Astrocyte of the spinal cord (primary cell): Measurements from ENCODE around the gene LLGL1.

Experiments used
- DNase-seq: peaks from one replicate; pipeline ENCODE4 v3.0.0; 2011; ENCODE audit warnings: low read depth, low spot score
- H3K4me3 ChIP-seq: 2 replicates; pipeline ENCODE4 v1.5.1; 2011; ENCODE audit warnings: low read depth, mild to moderate bottlenecking, low read length, moderate library complexity
- in situ Hi-C: cut with HindIII; loops from 2 replicates; pipeline ENCODE4 v1.10.0; 2017; ENCODE audit warnings: low sequenced_read_pairs
- TF ChIP-seq, protein P1 (sequence below): IDR thresholded peaks from 2 replicates; pipeline ENCODE4 v1.5.1; 2012; ENCODE audit warnings: low read depth, mild to moderate bottlenecking, low read length, inconsistent platforms

The LLGL1 gene

DNA sequence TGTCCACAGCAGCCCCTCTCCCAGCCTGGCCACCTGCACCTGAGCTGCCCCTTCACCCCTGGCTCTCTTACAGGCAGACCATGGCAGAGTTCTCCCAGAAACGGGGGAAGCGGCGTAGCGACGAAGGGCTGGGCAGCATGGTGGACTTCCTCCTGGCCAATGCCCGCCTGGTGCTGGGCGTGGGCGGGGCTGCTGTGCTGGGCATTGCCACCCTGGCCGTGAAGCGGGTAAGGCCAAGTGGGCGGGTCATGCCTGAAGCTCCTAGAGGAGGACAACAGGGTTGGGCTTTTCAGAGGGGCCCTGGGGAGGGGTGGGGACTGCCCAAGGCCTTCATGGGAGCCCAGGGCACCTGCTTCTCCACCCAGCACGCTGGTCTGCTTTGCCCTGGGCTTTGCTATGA is 37.2 kb downstream of the LLGL1 start:
- no peak overlapping the region for H3K4me3 ChIP-seq
- DNase-seq, result no peak
- TF ChIP-seq, protein P1, sequence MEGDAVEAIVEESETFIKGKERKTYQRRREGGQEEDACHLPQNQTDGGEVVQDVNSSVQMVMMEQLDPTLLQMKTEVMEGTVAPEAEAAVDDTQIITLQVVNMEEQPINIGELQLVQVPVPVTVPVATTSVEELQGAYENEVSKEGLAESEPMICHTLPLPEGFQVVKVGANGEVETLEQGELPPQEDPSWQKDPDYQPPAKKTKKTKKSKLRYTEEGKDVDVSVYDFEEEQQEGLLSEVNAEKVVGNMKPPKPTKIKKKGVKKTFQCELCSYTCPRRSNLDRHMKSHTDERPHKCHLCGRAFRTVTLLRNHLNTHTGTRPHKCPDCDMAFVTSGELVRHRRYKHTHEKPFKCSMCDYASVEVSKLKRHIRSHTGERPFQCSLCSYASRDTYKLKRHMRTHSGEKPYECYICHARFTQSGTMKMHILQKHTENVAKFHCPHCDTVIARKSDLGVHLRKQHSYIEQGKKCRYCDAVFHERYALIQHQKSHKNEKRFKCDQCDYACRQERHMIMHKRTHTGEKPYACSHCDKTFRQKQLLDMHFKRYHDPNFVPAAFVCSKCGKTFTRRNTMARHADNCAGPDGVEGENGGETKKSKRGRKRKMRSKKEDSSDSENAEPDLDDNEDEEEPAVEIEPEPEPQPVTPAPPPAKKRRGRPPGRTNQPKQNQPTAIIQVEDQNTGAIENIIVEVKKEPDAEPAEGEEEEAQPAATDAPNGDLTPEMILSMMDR, result no peak
- in situ Hi-C loops, result no loop called here

GRCh38 chr17:18263885-18264682 is 38.6 kb downstream of the LLGL1 start:
- H3K4me3 ChIP-seq, result no peak overlapping the region
- TF ChIP-seq, protein P1, result no peak
- in situ Hi-C loops, result no loop called here
- no peak for DNase-seq

- H3K4me3 ChIP-seq, result no peak overlapping the region
- no peak for DNase-seq
- in situ Hi-C loops, result no loop called here
- TF ChIP-seq, protein P1, result no peak
Observed at GRCh38 chr17:18267366-18267765, 41.9 kb downstream of the LLGL1 start.

- peak; percentile 34 for DNase-seq
- no peak overlapping the region for H3K4me3 ChIP-seq
- in situ Hi-C loops, result no loop called here
- TF ChIP-seq, protein P1, result no peak
Observed at GRCh38 chr17:18267927-18268711, 42.7 kb downstream of the LLGL1 start.

DNA sequence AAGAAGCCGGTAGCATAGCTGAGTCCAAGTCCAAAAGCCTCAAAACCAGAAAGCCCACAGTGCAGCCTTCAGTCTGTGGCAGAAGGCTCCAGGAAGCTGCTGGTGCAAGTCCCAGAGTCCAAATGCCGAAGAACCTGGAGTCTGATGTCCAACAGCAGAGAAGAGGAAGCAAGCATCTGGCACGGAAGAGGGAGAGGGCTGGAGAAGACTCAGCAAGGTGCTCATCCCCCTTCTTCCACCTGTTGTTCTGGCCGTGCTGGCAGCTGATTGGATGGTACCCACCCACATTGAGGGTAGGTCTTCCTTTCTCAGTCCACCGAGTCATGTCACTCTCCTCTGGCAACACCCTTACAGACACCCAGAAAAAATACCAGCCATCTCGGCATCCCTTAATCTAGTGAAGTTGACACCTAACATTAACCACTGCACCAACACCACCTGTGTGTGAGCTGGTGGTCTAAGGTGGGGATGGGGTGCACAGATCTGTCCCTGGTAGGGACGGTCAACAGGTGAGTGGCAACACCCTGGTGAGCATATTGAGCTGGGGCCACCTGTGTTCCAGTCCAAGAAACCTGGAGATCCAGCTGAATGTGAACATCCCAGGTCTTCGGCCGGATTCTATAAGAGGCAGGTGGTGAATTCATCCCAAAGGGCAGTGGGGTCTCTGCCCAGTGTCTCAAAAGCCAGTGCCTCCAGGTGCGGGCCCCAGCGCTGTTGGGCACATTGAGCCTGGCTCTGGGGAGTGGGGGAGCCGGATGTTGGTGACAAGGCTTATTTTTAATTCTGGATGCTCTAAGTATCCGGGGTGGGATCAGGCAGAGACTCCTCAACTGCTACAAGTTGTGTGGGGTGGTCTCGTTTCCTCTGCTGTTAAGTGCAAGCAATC is 44.9 kb downstream of the LLGL1 start:
- no peak for DNase-seq
- TF ChIP-seq, protein P1, result no peak
- H3K4me3 ChIP-seq, result no peak overlapping the region
- in situ Hi-C loops, result no loop called here

- TF ChIP-seq, protein P1, result no peak
- in situ Hi-C loops, result no loop called here
- no peak for DNase-seq
- H3K4me3 ChIP-seq, result no peak overlapping the region
Observed at GRCh38 chr17:18277076-18277475, 51.6 kb downstream of the LLGL1 start.
